Measurements from ENCODE around the gene WT1. TPM values are rescaled to one million over a fixed set of nuclear protein-coding genes. Genes with fewer than 3 reads are reported as not detected.

WT1 gene
- total and polyA plus RNA-seq, 2 of the 13 experiments (the other 11 are each of a cell fraction or from before 2014, with no cell fraction given), result 0.15 to 0.31 TPM

DNA sequence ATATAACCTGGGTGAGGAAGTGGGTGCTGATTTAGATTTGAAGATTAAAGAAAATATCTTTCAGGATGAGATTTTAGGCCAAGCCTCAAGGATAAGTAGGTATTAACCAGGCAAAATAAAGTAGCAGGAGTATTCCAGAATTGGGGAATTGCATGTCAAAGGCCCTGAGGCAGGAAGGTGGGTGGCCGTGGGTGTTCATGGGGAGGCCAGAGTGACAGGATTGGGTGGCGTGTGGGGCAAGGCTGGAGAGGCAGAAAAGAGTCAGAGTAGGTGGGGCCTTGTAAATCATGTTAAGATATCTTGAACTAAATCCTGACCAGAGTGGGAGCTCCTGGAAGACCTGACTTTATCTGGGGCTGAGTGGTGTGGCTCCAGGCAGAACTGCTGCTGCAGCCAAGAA is 19.7 kb upstream of the WT1 start (continued):
- TF ChIP-seq, protein P1, sequence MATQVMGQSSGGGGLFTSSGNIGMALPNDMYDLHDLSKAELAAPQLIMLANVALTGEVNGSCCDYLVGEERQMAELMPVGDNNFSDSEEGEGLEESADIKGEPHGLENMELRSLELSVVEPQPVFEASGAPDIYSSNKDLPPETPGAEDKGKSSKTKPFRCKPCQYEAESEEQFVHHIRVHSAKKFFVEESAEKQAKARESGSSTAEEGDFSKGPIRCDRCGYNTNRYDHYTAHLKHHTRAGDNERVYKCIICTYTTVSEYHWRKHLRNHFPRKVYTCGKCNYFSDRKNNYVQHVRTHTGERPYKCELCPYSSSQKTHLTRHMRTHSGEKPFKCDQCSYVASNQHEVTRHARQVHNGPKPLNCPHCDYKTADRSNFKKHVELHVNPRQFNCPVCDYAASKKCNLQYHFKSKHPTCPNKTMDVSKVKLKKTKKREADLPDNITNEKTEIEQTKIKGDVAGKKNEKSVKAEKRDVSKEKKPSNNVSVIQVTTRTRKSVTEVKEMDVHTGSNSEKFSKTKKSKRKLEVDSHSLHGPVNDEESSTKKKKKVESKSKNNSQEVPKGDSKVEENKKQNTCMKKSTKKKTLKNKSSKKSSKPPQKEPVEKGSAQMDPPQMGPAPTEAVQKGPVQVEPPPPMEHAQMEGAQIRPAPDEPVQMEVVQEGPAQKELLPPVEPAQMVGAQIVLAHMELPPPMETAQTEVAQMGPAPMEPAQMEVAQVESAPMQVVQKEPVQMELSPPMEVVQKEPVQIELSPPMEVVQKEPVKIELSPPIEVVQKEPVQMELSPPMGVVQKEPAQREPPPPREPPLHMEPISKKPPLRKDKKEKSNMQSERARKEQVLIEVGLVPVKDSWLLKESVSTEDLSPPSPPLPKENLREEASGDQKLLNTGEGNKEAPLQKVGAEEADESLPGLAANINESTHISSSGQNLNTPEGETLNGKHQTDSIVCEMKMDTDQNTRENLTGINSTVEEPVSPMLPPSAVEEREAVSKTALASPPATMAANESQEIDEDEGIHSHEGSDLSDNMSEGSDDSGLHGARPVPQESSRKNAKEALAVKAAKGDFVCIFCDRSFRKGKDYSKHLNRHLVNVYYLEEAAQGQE (IDR thresholded peaks at IDR 0.05; ENCODE audit: borderline replicate concordance in 1 of 2, low read depth in 1 of 2, low read length in 2 of 2), result no peak
- TF ChIP-seq ZNF180 (CRISPR knock-in tag; IDR thresholded peaks at IDR 0.05; ENCODE audit: borderline replicate concordance, low read depth) (no peak), ZNF678 (CRISPR knock-in tag; IDR thresholded peaks at IDR 0.05) (no peak)

DNA sequence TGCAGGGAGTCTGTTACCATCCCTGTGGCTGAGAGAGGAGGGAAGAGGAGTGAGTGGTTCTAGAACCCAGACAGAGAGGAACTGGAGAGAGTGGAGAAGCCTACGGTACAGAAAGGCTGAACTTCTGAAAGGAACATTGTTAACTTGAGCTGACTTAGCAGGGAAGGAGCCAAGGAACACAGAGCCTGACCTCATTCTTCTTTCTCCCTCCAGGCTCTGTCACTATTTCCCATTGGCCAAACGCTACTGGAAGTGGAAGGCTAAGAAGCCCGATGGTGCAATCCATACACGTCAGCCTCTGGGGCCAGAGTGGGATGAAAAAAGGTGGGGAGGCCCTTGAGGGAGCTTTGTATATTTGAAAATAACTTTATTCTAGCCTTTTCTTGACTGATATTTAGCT is 16.5 kb upstream of the WT1 start:
- no peaks in the 10 kb centered on the region for H3K36me3 ChIP-seq (replicated peaks in 1 of 2; ENCODE audit: control insufficient read depth in 1 of 2, insufficient read depth in 2 of 2, low read length in 2 of 2)
- H3K4me2 ChIP-seq (ENCODE audit: low read depth, low read length), result no peak overlapping the region
- ChIA-PET CTCF (ENCODE audit: low intra/inter-chr PET ratio, low total read pairs) (no interaction called here), POLR2A (no interaction called here)
- H3K79me2 ChIP-seq (ENCODE audit: insufficient read depth, low read length), result no peaks in the 10 kb centered on the region
- no TSS peak for BruUV-seq (replicated peaks)
- no peaks in the 10 kb centered on the region for H4K20me1 ChIP-seq (ENCODE audit: insufficient read depth, low read length)
- intact Hi-C loops (cut with micrococcal nuclease; ENCODE audit: unreplicated experiment), result no loop called here
- H2AFZ ChIP-seq (ENCODE audit: low read length), result no peak overlapping the region
- no peak overlapping the region for H3K4me3 ChIP-seq (replicated peaks in 1 of 3; ENCODE audit: insufficient read depth in 1 of 3, low read depth in 2 of 3, low read length in 3 of 3)
- peaks cover 0 to 3% of the 10 kb centered on the region in 2 experiments; a peak in 1 of 5 replicates for H3K27me3 ChIP-seq (ENCODE audit: control insufficient read depth in 1 of 2, insufficient read depth in 2 of 2, low read length in 2 of 2)
- H3K9me3 ChIP-seq (ENCODE audit: low read length), result no peaks in the 10 kb centered on the region
- no peak for DNase-seq (ENCODE audit: low spot score)
- ATAC-seq, result no peak
- no peak overlapping the region for H3K9ac ChIP-seq (ENCODE audit: insufficient read depth, low read depth, low read length)
- in situ Hi-C loops (cut with HindIII; ENCODE audit: extremely low pct_ligation_motif_present, low pct_unique_long_range_greater_than_20kb), result no loop called here
- H3K4me1 ChIP-seq (ENCODE audit: insufficient read depth, low read length), result peaks cover 7% of the 10 kb centered on the region; the same call in 1 of the 2 replicates
- WGBS (ENCODE audit: low lambda C conversion rate), result 39% methylated on average over 4 of the region's 4 CpGs
- H3K27ac ChIP-seq (ENCODE audit: extremely low read length, insufficient read depth, low read length), result no peak overlapping the region
- no peak for FAIRE-seq
- TF ChIP-seq, protein P2, sequence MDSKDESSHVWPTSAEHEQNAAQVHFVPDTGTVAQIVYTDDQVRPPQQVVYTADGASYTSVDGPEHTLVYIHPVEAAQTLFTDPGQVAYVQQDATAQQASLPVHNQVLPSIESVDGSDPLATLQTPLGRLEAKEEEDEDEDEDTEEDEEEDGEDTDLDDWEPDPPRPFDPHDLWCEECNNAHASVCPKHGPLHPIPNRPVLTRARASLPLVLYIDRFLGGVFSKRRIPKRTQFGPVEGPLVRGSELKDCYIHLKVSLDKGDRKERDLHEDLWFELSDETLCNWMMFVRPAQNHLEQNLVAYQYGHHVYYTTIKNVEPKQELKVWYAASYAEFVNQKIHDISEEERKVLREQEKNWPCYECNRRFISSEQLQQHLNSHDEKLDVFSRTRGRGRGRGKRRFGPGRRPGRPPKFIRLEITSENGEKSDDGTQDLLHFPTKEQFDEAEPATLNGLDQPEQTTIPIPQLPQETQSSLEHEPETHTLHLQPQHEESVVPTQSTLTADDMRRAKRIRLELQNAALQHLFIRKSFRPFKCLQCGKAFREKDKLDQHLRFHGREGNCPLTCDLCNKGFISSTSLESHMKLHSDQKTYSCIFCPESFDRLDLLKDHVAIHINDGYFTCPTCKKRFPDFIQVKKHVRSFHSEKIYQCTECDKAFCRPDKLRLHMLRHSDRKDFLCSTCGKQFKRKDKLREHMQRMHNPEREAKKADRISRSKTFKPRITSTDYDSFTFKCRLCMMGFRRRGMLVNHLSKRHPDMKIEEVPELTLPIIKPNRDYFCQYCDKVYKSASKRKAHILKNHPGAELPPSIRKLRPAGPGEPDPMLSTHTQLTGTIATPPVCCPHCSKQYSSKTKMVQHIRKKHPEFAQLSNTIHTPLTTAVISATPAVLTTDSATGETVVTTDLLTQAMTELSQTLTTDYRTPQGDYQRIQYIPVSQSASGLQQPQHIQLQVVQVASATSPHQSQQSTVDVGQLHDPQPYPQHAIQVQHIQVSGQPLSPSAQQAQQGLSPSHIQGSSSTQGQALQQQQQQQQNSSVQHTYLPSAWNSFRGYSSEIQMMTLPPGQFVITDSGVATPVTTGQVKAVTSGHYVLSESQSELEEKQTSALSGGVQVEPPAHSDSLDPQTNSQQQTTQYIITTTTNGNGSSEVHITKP (CRISPR knock-in tag; IDR thresholded peaks at IDR 0.05; ENCODE audit: low read depth), result no peak
- TF ChIP-seq, protein P3, sequence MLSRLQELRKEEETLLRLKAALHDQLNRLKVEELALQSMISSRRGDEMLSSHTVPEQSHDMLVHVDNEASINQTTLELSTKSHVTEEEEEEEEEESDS (CRISPR knock-in tag; IDR thresholded peaks at IDR 0.05; ENCODE audit: borderline replicate concordance), result no peak
- no peak for TF ChIP-seq ZNF331 (CRISPR knock-in tag; IDR thresholded peaks at IDR 0.05)
- no peak for TF ChIP-seq CREB3 (CRISPR knock-in tag; IDR thresholded peaks at IDR 0.05)
- TF ChIP-seq ZNF878 (CRISPR knock-in tag; IDR thresholded peaks at IDR 0.05), result no peak
- TF ChIP-seq NFE2L1 (CRISPR knock-in tag; IDR thresholded peaks at IDR 0.05; ENCODE audit: borderline replicate concordance), result no peak
- TF ChIP-seq, protein P4, sequence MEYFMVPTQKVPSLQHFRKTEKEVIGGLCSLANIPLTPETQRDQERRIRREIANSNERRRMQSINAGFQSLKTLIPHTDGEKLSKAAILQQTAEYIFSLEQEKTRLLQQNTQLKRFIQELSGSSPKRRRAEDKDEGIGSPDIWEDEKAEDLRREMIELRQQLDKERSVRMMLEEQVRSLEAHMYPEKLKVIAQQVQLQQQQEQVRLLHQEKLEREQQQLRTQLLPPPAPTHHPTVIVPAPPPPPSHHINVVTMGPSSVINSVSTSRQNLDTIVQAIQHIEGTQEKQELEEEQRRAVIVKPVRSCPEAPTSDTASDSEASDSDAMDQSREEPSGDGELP (IDR thresholded peaks at IDR 0.05; ENCODE audit: borderline replicate concordance, low read depth), result no peak
- TF ChIP-seq ZNF460 (CRISPR knock-in tag; IDR thresholded peaks at IDR 0.05; ENCODE audit: borderline replicate concordance), result no peak
- TF ChIP-seq GATAD2A (CRISPR knock-in tag; IDR thresholded peaks at IDR 0.05), result no peak
- TF ChIP-seq ZNF746 (CRISPR knock-in tag; IDR thresholded peaks at IDR 0.05), result no peak
- no peak for TF ChIP-seq ZSCAN12 (CRISPR knock-in tag; IDR thresholded peaks at IDR 0.05)

All from HepG2 (cell line).